Endothelial cell of umbilical vein (primary cell): ENCODE measurements around the gene BNC1. TPM values are rescaled to one million over a fixed set of nuclear protein-coding genes. Genes with fewer than 3 reads are reported as not detected.

Source experiments
- BruUV-seq: library from RNA; stranded (reverse); fragments of 400-500 nt; replicated peaks from 2 replicates; lab custom pipeline; 2021; lab: Mats Ljungman, UMichigan
- CTCF ChIA-PET: fragments of 300-600, 350-600 bp; sonication (Branson Sonifier 250); formaldehyde crosslinking; loops from one replicate; lab custom pipeline; 2021; ENCODE audit warnings: antibody characterized with exemption, inconsistent platforms; lab: Charles Lee
- POLR2A ChIA-PET: fragments of 300-600, 350-600 bp; sonication (Branson Sonifier 250); formaldehyde crosslinking; loops from one replicate; lab custom pipeline; 2021; ENCODE audit warnings: antibody characterized with exemption, inconsistent platforms; lab: Charles Lee
- DNase-seq: peaks from one replicate; pipeline ENCODE4 v3.0.0-alpha.2; 2011; ENCODE audit warnings: low read depth, low spot score
- FAIRE-seq: peaks from 2 replicates; lab custom pipeline; 2011; peaks lifted over from hg19 to GRCh38; lab: Jason Lieb, UNC
- H2AFZ ChIP-seq: 2 replicates; pipeline ENCODE4 v1.6.0; 2012; ENCODE audit warnings: low read depth, low read length, control low read depth, inconsistent platforms
- H3K27ac ChIP-seq: 2 replicates; pipeline ENCODE4 v1.5.1; 2011; ENCODE audit warnings: low read depth, mild to moderate bottlenecking, control low read depth, low read length, moderate library complexity; ENCODE audit not compliant: insufficient read depth
- H3K27me3 ChIP-seq, 2 experiments: 2 replicates each; pipeline versions ENCODE4 v1.6.0 to v1.6.1; 2011; ENCODE audit warnings: low read length in 2 of 2, mixed read lengths in 1 of 2; ENCODE audit not compliant: control insufficient read depth in 2 of 2, insufficient read depth in 2 of 2
- H3K36me3 ChIP-seq, 2 experiments: 2 replicates in 1 of 2; 3 replicates in 1 of 2; pipeline ENCODE4 v1.5.1; 2011; ENCODE audit warnings: low read length in 2 of 2, mild to moderate bottlenecking in 1 of 2, moderate library complexity in 1 of 2; ENCODE audit not compliant: control insufficient read depth in 2 of 2, insufficient read depth in 2 of 2; ENCODE audit errors: extremely low read depth in 1 of 2
- H3K4me1 ChIP-seq: 3 replicates; pipeline ENCODE4 v1.5.1; 2011; ENCODE audit warnings: mild to moderate bottlenecking, low read length; ENCODE audit not compliant: control insufficient read depth, insufficient read depth; ENCODE audit errors: extremely low read depth
- H3K4me2 ChIP-seq: 2 replicates; pipeline ENCODE4 v1.6.1; 2011; ENCODE audit warnings: low read length, control low read depth, mixed read lengths; ENCODE audit not compliant: insufficient read depth
- H3K4me3 ChIP-seq, 3 experiments: fragments of 200-600 bp in 1 of 3; sonication (generic), shearing (Covaris generic) in 1 of 3; replicated peaks in 1 of 3; 2 replicates each; pipeline ENCODE4 v1.5.1; 2011 to 2016; ENCODE audit warnings: control low read depth in 3 of 3, low read length in 3 of 3, mild to moderate bottlenecking in 2 of 3, inconsistent platforms in 1 of 3, low read depth in 1 of 3, moderate library complexity in 1 of 3; ENCODE audit not compliant: insufficient read depth in 1 of 3
- H3K79me2 ChIP-seq: 2 replicates; pipeline ENCODE4 v1.6.0; 2012; ENCODE audit warnings: low read length, inconsistent platforms; ENCODE audit not compliant: control insufficient read depth, insufficient read depth
- H3K9ac ChIP-seq: replicated peaks from 2 replicates; pipeline ENCODE3; 2011; ENCODE audit warnings: low read length, control low read depth; ENCODE audit not compliant: insufficient read depth; ENCODE audit errors: extremely low read depth
- H3K9me1 ChIP-seq: replicated peaks from 3 replicates; pipeline ENCODE4 v1.6.0; 2011; ENCODE audit warnings: mild to moderate bottlenecking, low read length; ENCODE audit not compliant: control insufficient read depth, insufficient read depth; ENCODE audit errors: extremely low read depth
- H3K9me3 ChIP-seq: replicated peaks from 2 replicates; pipeline ENCODE4 v1.5.1; 2012; ENCODE audit warnings: low read length, inconsistent platforms; ENCODE audit not compliant: control insufficient read depth, insufficient read depth
- H4K20me1 ChIP-seq: replicated peaks from 2 replicates; pipeline ENCODE3; 2011; ENCODE audit warnings: mild to moderate bottlenecking, low read length; ENCODE audit not compliant: control insufficient read depth, insufficient read depth; ENCODE audit errors: extremely low read depth
- CTCF ChIP-seq, 2 donors: IDR thresholded peaks; 1 replicate in 1 of 2; 2 replicates in 1 of 2; pipeline ENCODE4 v1.5.1; 2011; ENCODE audit warnings: low read length in 2 of 2, mild to moderate bottlenecking in 2 of 2, moderate library complexity in 2 of 2, control low read depth in 1 of 2, inconsistent platforms in 1 of 2, low read depth in 1 of 2; ENCODE audit not compliant: insufficient read depth in 1 of 2; ENCODE audit errors: extremely low read depth in 1 of 2
- EZH2 ChIP-seq: IDR thresholded peaks from 2 replicates; pipeline ENCODE4 v1.6.1; 2012; ENCODE audit warnings: borderline replicate concordance, low read depth, mild to moderate bottlenecking, moderate library complexity, low read length, inconsistent platforms; ENCODE audit not compliant: severe bottlenecking
- FOS ChIP-seq: IDR thresholded peaks from 2 replicates; pipeline ENCODE4 v1.6.1; 2011; ENCODE audit warnings: mild to moderate bottlenecking, low read length, moderate library complexity, borderline replicate concordance; ENCODE audit not compliant: insufficient read depth
- JUN ChIP-seq: IDR thresholded peaks from 2 replicates; pipeline ENCODE4 v1.6.1; 2011; ENCODE audit warnings: borderline replicate concordance, low read depth; ENCODE audit not compliant: insufficient read length, insufficient read depth
- MAX ChIP-seq: IDR thresholded peaks from 2 replicates; pipeline ENCODE4 v1.6.1; 2011; ENCODE audit not compliant: insufficient read depth, insufficient read length
- dilution Hi-C: fragments of 300-500 bp; cut with MboI; formaldehyde crosslinking; loops from one replicate; pipeline ENCODE4 v1.15.0; 2019; ENCODE audit warnings: low sequenced_read_pairs; ENCODE audit not compliant: extremely low pct_ligation_motif_present
- intact Hi-C: fragments of 100-400 bp; cut with micrococcal nuclease; formaldehyde crosslinking; loops from one replicate; pipeline ENCODE4 v1.10.0; 2022
- polyA plus RNA-seq, 4 experiments: library from polyadenylated mRNA; depleted of rRNA in 3 of 4; stranded (reverse) in 3 of 4; unstranded in 1 of 4; fragments of >200 nt; gene quantifications; 2 replicates each; pipeline versions ENCODE4 v1.2.1 to v1.2.3, GENCODE V29; 2011 to 2012; ENCODE audit warnings: missing spikeins in 1 of 4
- total RNA-seq: library from RNA; stranded (reverse); gene quantifications from 2 replicates; pipeline ENCODE4 v1.2.3, GENCODE V29; 2021

BNC1 gene
- total and polyA plus RNA-seq, 2 donors (not counting 3 experiments of a cell fraction or from before 2014, with no cell fraction given): 3.4 to 3.9 TPM

- FAIRE-seq: no peak
- no peak overlapping the region for H3K27ac ChIP-seq
- no peak for DNase-seq
- H3K36me3 ChIP-seq: no peaks in the 10 kb centered on the region
- H3K9me1 ChIP-seq: no peaks in the 10 kb centered on the region
- no TSS peak for BruUV-seq
- H3K4me2 ChIP-seq: no peak overlapping the region
- H2AFZ ChIP-seq: no peak overlapping the region
- intact Hi-C loops (loop anchor here (5.0 kb wide), 1 partner anchor 270 kb away; the partner anchor contains the start of gene C15orf40), dilution Hi-C loops (no loop called here)
- H4K20me1 ChIP-seq: no peaks in the 10 kb centered on the region
- ChIA-PET POLR2A (no interaction called here), CTCF (no interaction called here)
- peaks cover 14% of the 10 kb centered on the region for H3K79me2 ChIP-seq
- no peak overlapping the region for H3K9ac ChIP-seq
- H3K4me1 ChIP-seq: peaks cover 24% of the 10 kb centered on the region
- H3K27me3 ChIP-seq: peaks cover 3 to 9% of the 10 kb centered on the region in 2 experiments
- no peak overlapping the region for H3K4me3 ChIP-seq
- TF ChIP-seq CTCF (IDR thresholded peaks at IDR 0.05; ENCODE audit: extremely low read depth in 1 of 2, insufficient read depth in 1 of 2, low read depth in 1 of 2, low read length in 2 of 2): no peak
- H3K9me3 ChIP-seq: no peaks in the 10 kb centered on the region
Measured at GRCh38 chr15:83282141-83282540, 2.3 kb downstream of the BNC1 start.

GRCh38 chr15:83278191-83278590, 6.3 kb downstream of the BNC1 start:
- no peaks in the 10 kb centered on the region for H3K9me1 ChIP-seq
- intact Hi-C loops: no loop called here
- no peaks in the 10 kb centered on the region for H3K9me3 ChIP-seq
- ChIA-PET POLR2A (no interaction called here), CTCF (interaction anchor here (1.5 to 1.7 kb wide), 2 partner anchors 10 to 30 kb away, joined by 5 to 8 read pairs; no protein-coding TSS in a partner anchor)
- H3K36me3 ChIP-seq: no peaks in the 10 kb centered on the region
- no peak overlapping the region for H3K27ac ChIP-seq
- H3K4me3 ChIP-seq: no peak overlapping the region
- peaks cover 3% of the 10 kb centered on the region for H3K4me1 ChIP-seq
- dilution Hi-C loops: no loop called here
- H3K9ac ChIP-seq: no peak overlapping the region
- H3K27me3 ChIP-seq: peaks cover 3 to 9% of the 10 kb centered on the region in 2 experiments
- no peaks in the 10 kb centered on the region for H4K20me1 ChIP-seq
- TF ChIP-seq EZH2: no peak
- no peak for TF ChIP-seq MAX
- TF ChIP-seq CTCF (IDR thresholded peaks at IDR 0.05; ENCODE audit: extremely low read depth in 1 of 2, insufficient read depth in 1 of 2, low read depth in 1 of 2, low read length in 2 of 2): no peak
- TF ChIP-seq FOS: peak; percentile 12
- no peak for TF ChIP-seq JUN
- DNase-seq: no peak
- H3K4me2 ChIP-seq: no peak overlapping the region
- no TSS peak for BruUV-seq
- no peak overlapping the region for H2AFZ ChIP-seq
- H3K79me2 ChIP-seq: peaks cover 20% of the 10 kb centered on the region
- FAIRE-seq: no peak
